Naive thymus-derived CD8-positive, alpha-beta T cell (primary cell): ENCODE measurements around the gene EPS8. TPM values are rescaled to one million over a fixed set of nuclear protein-coding genes. Genes with fewer than 3 reads are reported as not detected.

Experiments
- ATAC-seq, 2 donors: fragments of 150-1000 bp; cut with Tn5 transposase in 1 of 2; sonication (Bioruptor Pico), chemical (Tn5 transposase) in 1 of 2; 1 replicate in 1 of 2; 2 replicates in 1 of 2; pipeline ENCODE4 v1.10.0; 2021; ENCODE audit warnings: mild to moderate bottlenecking in 2 of 2, moderate library complexity in 2 of 2
- POLR2A ChIA-PET: fragments of 350-600 bp; sonication (Branson Sonifier 250); formaldehyde crosslinking; loops from one replicate; lab custom pipeline; 2021; ENCODE audit warnings: antibody characterized with exemption; lab: Charles Lee
- DNase-seq, 10 donors: peaks; one replicate each; pipeline versions ENCODE4 v3.0.0 to v3.0.0-alpha.2; 2020 to 2022
- H3K27ac Mint-ChIP-seq, 10 donors: one replicate each; pipeline ENCODE4 v1.8.0; 2020 to 2022; ENCODE audit warnings: mild to moderate bottlenecking in 10 of 10, mixed read lengths in 10 of 10, moderate library complexity in 4 of 10, inconsistent platforms in 1 of 10
- H3K27me3 Mint-ChIP-seq, 5 donors: one replicate each; pipeline ENCODE4 v1.8.0; 2021 to 2022; ENCODE audit warnings: mixed read lengths in 5 of 5
- H3K36me3 Mint-ChIP-seq, 3 donors: one replicate each; pipeline ENCODE4 v1.8.0; 2020 to 2022; ENCODE audit warnings: mixed read lengths in 3 of 3, mild to moderate bottlenecking in 2 of 3, inconsistent platforms in 1 of 3
- H3K4me1 Mint-ChIP-seq, 4 donors: one replicate each; pipeline ENCODE4 v1.8.0; 2021 to 2022; ENCODE audit warnings: mixed read lengths in 4 of 4
- H3K4me3 Mint-ChIP-seq, 10 donors: one replicate each; pipeline ENCODE4 v1.8.0; 2020 to 2022; ENCODE audit warnings: mild to moderate bottlenecking in 10 of 10, mixed read lengths in 10 of 10, moderate library complexity in 6 of 10, inconsistent platforms in 1 of 10
- H3K9me3 Mint-ChIP-seq, 9 donors: one replicate each; pipeline ENCODE4 v1.8.0; 2020 to 2022; ENCODE audit warnings: mixed read lengths in 9 of 9, mild to moderate bottlenecking in 3 of 9, inconsistent platforms in 1 of 9, moderate library complexity in 1 of 9
- polyA plus RNA-seq, 3 donors: library from polyadenylated mRNA; unstranded; fragments of 300-500 nt; fragmentation: Illumina TruSeq; gene quantifications; one replicate each; pipeline ENCODE4 v1.2.3, GENCODE V29; 2021
- total RNA-seq, 8 experiments: library from RNA in 2 of 8; stranded (reverse) in 2 of 8; gene quantifications; one replicate each; pipeline ENCODE4 v1.2.3 and lab custom pipeline; 2021 to 2026

EPS8 gene
- total and polyA plus RNA-seq, 5 experiments from 2014 or later, result 0.81 to 1.6 (median 1.2) TPM

DNA sequence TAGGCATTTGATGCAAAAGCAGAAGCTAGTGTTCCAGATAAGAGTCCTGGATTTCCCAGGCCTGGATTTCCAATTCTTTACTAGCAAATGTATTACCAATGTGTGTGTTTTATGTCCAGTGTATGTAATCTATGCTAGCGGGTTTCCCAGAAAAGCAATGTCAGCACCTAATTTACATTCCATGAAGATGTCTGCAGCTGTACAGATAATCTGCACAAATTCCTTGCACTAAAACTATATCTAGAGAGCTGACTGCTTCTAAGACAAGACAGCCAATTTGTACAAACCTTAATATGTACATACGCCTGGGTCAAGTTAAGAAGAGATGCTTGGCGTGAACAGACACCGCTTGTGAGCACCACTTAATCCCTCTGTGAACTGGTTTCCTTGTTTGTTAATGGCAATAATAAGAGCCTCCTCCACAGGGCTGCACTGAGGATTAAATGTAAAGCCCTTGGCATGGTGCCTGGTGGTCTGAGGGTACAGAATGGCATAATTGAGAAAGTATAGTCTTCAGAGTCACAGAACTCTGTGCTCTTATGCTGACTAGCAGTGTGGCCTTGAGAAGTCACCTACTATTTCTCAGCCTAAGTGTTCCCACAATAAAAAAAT is 185.6 kb downstream of the EPS8 start:
- Mint-ChIP-seq H3K4me3 (no peak overlapping the region), H3K27ac (peak overlapping the region in 1 of 10 donors; percentile 10), H3K36me3 (no peaks in the 10 kb centered on the region), H3K4me1 (peaks cover 0 to 2% (median 0%) of the 10 kb centered on the region in 4 donors), H3K27me3 (peaks cover 2 to 24% (median 9%) of the 10 kb centered on the region in 5 donors), H3K9me3 (no peaks in the 10 kb centered on the region)
- no peak for DNase-seq
- ATAC-seq, result no peak
- POLR2A ChIA-PET, result no interaction called here

DNA sequence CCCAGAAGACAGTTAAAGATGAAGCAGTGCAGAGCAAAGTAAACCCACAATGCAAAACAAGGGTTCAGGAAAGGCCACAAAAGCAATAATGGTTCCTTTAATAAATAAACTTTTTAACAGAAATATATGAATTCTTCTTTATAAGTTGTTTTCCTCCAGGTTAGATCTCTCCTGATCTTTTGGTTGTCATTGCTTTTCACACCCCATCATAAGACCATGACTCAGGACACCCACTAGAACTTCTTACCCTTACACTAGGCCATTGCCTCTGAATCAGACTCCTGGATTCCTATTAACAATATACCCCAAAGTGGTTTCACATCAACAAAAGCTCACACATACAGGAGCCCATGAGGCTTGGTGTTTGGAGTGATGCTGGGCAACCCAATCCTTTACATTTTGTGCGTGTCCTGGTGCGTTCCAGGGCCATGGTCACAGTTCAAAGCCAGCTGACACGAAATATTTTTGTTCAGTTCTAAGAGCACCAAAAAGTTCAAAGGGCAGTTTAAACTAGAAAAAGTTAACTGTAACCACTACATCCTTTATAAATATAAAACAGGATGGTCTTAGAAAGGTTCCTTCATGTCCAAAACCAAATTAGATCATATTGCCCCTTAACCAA is 187.0 kb downstream of the EPS8 start:
- H3K9me3 Mint-ChIP-seq, result no peaks in the 10 kb centered on the region
- no peak overlapping the region for H3K27ac Mint-ChIP-seq
- no peak for ATAC-seq
- no peak overlapping the region for H3K4me3 Mint-ChIP-seq
- H3K4me1 Mint-ChIP-seq, result peaks cover 0 to 2% (median 0%) of the 10 kb centered on the region in 4 donors
- H3K27me3 Mint-ChIP-seq, result peaks cover 2 to 24% (median 9%) of the 10 kb centered on the region in 5 donors
- POLR2A ChIA-PET, result no interaction called here
- DNase-seq, result no peak
- H3K36me3 Mint-ChIP-seq, result no peaks in the 10 kb centered on the region

DNA sequence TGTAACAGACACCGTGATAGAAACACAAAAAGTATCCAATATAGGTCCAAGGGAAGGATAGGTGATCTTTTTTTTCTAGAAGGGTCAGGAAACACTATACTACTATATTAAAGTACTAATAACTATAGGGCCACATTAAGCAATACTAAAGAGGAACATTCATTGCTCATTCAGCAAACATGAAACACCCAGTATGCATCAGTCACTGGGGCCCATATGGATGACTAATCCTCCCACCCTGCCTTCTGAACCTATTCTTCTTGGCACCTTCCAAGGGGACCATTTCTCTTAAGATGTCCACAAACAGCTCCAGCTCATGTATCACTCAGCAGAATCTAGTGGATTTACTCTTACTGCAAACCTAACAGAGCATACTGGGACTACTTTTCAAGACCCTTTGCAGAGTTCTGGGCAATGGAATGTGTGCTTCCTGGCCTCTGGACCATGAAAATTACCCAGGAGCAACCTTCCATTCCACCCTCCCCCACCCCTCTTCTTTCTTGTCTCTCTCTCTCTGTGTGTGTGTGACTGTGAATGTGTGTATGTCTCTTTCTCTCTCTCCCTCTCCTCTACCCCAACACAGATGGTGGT is 187.9 kb downstream of the EPS8 start:
- H3K4me3 Mint-ChIP-seq, result no peak overlapping the region

DNA sequence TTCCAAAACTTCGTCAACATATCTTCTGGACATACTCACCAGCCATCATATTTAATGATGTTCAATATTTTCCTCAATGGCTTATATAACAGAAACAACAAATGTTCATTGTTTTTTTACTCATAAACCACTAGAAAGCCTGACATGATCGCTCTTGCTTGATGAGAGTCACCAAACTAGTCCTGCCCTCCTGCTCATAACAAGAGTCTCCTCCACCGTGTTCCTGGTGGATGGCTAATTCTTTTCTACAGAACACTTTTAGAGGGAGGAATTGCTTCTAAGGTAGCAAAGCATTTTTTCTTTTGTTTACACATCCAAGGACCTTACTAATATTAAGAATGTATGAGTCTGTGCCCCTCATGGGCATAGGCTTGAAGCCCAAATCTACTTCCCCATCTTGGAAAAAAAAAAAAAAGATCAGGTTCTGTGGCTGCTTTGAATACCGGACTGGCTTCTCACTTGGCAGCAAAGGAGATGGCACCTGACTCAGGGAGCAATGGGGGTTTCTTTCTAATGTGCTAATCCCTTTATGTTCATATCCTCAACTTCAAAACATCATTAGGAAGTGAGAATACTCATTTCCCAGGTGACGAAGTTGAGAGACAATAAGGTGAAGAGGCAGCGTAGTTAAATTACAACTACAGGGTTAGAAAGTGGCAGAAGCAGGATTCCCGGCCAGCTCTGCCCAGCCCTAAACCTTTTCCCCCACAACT is 188.8 kb downstream of the EPS8 start:
- no peaks in the 10 kb centered on the region for H3K9me3 Mint-ChIP-seq
- no peak for ATAC-seq

More for the DNA sequence above, 187.9 kb downstream of the EPS8 start:
- Mint-ChIP-seq H3K4me1 (no peaks in the 10 kb centered on the region), H3K36me3 (no peaks in the 10 kb centered on the region), H3K27ac (no peak overlapping the region), H3K9me3 (no peaks in the 10 kb centered on the region), H3K27me3 (peaks cover 0 to 24% (median 9%) of the 10 kb centered on the region in 5 donors)
- DNase-seq (no peak), ATAC-seq (no peak)
- POLR2A ChIA-PET, result no interaction called here

DNA sequence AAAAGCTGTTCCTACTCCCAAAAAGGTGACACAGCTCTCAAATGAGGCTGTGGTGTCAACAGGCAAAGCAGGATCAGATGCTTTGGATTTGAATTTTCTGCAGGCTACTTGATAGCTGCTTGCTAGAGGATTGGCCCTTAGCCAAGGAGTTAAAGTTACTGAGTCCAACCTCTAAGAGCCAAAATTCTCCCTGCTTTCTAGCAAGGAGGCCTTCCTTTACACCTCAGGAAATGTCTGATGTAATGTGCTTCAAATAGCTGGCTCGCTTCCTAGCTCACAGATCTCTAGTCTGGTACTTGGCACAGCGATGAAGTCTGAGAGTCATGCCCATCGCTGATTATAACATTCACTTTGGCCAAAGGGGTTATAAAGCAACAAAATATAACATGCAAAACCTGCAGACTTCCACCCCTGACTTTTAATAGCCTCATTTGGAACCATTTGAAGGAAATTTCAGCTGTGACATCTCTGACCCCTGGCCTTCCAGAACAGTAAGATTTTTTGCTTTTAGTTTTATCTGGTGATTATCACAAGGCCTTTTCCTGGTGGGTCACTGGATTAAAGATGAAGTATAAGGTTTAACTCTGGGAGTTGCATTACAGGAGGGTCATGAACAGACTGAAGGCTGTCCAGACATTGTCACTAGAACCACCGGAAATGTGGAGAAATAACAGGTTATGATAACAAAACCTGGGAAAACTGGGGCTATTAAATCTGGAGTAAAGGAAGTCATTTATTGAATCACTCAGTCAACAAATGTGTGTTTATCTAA is 189.7 kb downstream of the EPS8 start:
- Mint-ChIP-seq H3K9me3 (no peaks in the 10 kb centered on the region), H3K4me3 (no peak overlapping the region), H3K4me1 (no peaks in the 10 kb centered on the region), H3K27ac (no peak overlapping the region), H3K27me3 (peaks cover 0 to 23% (median 7%) of the 10 kb centered on the region in 5 donors), H3K36me3 (no peaks in the 10 kb centered on the region)
- POLR2A ChIA-PET, result no interaction called here
- ATAC-seq (no peak), DNase-seq (no peak)

More for the DNA sequence above, 188.8 kb downstream of the EPS8 start:
- H3K4me3 Mint-ChIP-seq, result no peak overlapping the region
- peaks cover 0 to 24% (median 7%) of the 10 kb centered on the region in 5 donors for H3K27me3 Mint-ChIP-seq
- H3K4me1 Mint-ChIP-seq, result no peaks in the 10 kb centered on the region
- H3K27ac Mint-ChIP-seq, result no peak overlapping the region
- no peak for DNase-seq
- no peaks in the 10 kb centered on the region for H3K36me3 Mint-ChIP-seq
- POLR2A ChIA-PET, result no interaction called here

DNA sequence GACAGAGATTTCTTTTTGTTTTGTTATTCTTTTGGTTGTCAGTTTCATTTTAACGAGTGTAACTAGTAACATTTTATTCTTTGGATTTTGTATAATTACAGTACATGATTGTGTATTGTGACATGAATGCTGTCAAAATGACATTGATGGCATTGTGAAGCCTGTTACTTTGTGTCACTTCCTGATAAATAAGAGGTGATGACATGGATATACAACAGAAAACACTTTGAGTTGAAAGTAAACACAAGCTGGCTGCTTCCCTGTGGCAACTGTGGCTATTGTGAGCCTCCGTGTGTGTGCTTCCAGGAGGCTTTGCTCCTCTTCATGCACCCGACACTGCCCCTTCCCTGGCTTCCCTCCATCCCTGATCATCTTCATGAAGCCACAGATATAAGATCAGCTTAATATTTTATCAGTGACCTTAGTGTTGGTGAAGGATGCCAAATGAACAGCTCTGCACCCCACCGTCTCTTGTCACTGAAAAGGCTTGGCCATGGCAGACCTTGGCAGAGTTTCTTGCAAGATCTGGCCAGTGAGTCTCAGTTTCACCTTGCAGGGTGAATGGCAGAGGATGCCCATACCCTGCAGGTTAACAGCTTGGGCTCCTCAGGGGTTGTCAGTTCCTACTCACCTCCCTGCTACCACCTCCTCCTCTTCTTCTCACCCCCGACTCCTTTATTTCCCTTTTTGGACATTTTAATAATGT is 191.9 kb downstream of the EPS8 start:
- Mint-ChIP-seq H3K9me3 (no peaks in the 10 kb centered on the region), H3K27me3 (peaks cover 0 to 10% (median 3%) of the 10 kb centered on the region in 5 donors), H3K4me3 (no peak overlapping the region), H3K4me1 (no peaks in the 10 kb centered on the region), H3K27ac (no peak overlapping the region), H3K36me3 (no peaks in the 10 kb centered on the region)
- DNase-seq, result no peak
- no peak for ATAC-seq
- POLR2A ChIA-PET, result no interaction called here

DNA sequence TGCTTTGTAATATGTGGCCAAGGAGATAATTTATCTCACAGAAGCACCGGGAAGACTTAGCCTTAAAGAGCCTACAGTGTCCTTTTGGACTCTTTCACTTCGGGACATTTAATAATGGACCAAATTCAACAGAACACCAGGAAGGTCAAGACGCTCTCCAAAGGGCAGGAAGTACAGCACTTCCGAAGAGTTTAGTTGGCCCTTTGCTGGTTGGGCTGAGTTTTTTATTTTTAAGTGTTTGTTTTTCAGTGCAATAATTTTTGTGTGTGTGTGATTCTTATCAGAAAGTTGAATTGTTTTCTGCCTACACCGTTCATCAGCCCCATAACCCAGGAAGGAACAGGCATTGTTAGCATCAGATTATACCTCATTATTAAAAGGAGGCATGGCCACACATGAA is 193.0 kb downstream of the EPS8 start:
- Mint-ChIP-seq H3K4me3 (no peak overlapping the region), H3K36me3 (no peaks in the 10 kb centered on the region), H3K27ac (no peak overlapping the region), H3K27me3 (peaks cover 0 to 2% (median 0%) of the 10 kb centered on the region in 5 donors), H3K9me3 (no peaks in the 10 kb centered on the region), H3K4me1 (no peaks in the 10 kb centered on the region)
- no peak for DNase-seq
- no peak for ATAC-seq
- POLR2A ChIA-PET, result no interaction called here

DNA sequence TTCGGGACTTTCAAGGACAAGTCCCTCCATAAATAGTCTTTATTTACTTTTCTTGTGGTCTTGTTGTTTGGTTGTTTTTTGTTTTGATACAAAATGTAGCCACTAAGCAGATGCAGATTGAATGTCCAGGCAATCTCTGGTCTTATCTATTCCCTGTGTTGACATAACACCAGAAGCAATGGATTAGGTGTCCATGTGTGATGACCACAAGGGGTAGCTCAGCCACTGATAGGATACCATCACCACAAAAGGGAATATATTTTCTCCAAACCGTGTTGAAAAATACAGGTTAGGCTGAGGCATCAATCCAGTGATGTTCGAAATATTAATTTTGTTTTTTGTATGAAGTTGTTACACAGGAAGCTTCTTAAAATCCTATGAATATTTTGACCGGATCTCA is 196.3 kb downstream of the EPS8 start:
- Mint-ChIP-seq H3K36me3 (peaks cover 0 to 3% (median 0%) of the 10 kb centered on the region in 3 donors), H3K27ac (no peak overlapping the region), H3K4me3 (no peak overlapping the region), H3K27me3 (peaks cover 0 to 5% (median 0%) of the 10 kb centered on the region in 5 donors), H3K4me1 (peaks cover 7 to 11% (median 10%) of the 10 kb centered on the region in 4 donors), H3K9me3 (no peaks in the 10 kb centered on the region)
- ATAC-seq (no peak), DNase-seq (no peak)
- POLR2A ChIA-PET, result no interaction called here

DNA sequence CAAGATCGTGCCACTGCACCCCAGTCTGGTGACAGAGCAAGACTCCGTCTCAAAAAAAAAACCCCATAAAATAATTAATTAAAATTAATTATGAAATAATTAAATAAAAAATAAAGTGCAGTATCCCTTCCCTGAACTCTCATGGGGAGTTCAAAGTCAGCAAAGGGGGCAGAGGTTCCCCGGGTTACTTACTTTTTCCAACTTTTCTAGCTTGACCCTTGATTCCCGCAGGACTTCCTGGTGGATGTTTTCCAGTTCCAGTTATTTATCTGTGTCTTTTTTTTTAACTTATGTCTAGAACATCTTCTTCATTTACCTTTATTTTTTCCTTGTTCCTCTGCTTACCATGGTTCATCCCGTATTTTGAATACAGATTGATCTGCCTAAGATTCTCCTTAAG is 197.4 kb downstream of the EPS8 start:
- no peaks in the 10 kb centered on the region for H3K9me3 Mint-ChIP-seq
- no peak overlapping the region for H3K27ac Mint-ChIP-seq
- no peak overlapping the region for H3K4me3 Mint-ChIP-seq
- POLR2A ChIA-PET, result no interaction called here
- peaks cover 7 to 11% (median 10%) of the 10 kb centered on the region in 4 donors for H3K4me1 Mint-ChIP-seq
- ATAC-seq (no peak), DNase-seq (no peak)
- H3K27me3 Mint-ChIP-seq, result peaks cover 0 to 5% (median 0%) of the 10 kb centered on the region in 5 donors
- H3K36me3 Mint-ChIP-seq, result peaks cover 0 to 7% (median 0%) of the 10 kb centered on the region in 3 donors

DNA sequence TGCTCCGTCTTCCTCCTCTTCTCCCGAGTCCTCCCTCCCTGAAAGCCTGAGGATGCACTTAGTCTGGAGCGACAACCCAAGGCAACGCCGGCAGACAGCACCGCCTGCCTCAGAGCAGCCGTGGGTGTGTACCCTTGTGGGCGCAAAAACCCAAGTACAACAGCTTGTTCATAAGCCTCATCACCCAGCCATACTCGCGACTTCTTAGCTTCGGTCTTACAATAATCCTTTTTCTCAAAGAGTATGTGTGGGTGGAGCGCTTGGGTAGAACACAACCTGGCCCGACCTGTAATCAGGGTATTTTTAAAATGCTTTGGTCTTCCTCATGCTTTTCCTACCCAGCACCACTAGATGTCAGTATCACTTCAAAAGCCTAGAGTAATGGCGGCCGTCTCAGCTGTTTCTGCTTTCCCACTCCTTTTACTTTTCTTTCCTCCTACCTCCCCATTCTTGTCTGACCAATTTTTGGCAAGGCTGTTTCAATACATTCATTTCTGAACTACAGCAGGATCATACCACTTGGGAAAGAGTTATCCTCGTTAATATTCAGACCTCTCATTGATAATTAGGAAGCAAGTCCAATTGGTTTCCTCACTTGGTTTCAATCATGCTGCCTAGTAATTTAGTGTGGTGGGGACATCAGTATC is 198.9 kb downstream of the EPS8 start:
- H3K4me3 Mint-ChIP-seq, result peak overlapping the region; percentile 67 to 94 (median 82)
- peak overlapping the region in 9 of 10 donors; percentile 4 to 95 (median 55) for H3K27ac Mint-ChIP-seq
- POLR2A ChIA-PET, result interaction anchor here (0.5 to 1.1 kb wide), 3 partner anchors 19 to 820 kb away, joined by 3 to 4 read pairs (median 4); no protein-coding TSS in a partner anchor
- peak; percentile 97 for ATAC-seq
- H3K4me1 Mint-ChIP-seq, result peaks cover 7 to 11% (median 10%) of the 10 kb centered on the region in 4 donors
- peaks cover 0 to 7% (median 0%) of the 10 kb centered on the region in 3 donors for H3K36me3 Mint-ChIP-seq
- peaks cover 0 to 5% (median 0%) of the 10 kb centered on the region in 5 donors for H3K27me3 Mint-ChIP-seq
- peak; percentile 4 to 73 (median 54) for DNase-seq
- no peaks in the 10 kb centered on the region for H3K9me3 Mint-ChIP-seq

DNA sequence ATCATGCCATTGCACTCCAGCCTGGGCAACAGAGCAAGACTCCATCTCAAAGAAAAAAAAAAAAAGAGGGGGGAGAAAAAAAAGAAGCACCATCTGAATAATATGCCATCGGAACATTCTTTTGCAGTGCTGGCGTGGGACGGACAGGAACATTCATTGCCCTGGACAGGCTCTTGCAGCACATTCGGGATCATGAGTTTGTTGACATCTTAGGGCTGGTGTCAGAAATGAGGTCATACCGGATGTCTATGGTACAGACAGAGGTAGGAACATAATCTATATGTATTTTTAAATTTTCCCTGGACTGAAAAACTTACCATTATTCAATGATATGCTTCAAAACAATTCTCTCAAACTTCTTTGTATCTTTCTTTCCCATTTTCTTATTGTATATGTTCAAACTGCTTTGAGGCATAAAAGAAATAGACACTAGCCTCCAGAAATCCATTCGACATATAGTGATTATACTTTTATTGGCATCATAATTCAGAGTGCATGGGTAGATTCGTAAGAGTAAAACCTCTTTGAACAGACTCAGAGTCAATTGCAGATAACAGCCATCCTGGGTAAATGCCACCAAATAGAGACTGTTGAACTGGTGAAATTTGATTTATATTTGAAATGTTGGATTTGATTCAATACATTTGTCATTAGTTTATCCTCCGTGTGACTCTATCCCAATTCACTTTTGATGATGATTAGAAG is 199.7 kb downstream of the EPS8 start:
- H3K4me1 Mint-ChIP-seq, result peaks cover 7 to 11% (median 10%) of the 10 kb centered on the region in 4 donors
- no peaks in the 10 kb centered on the region for H3K9me3 Mint-ChIP-seq
- ATAC-seq (no peak), DNase-seq (no peak)
- H3K36me3 Mint-ChIP-seq, result peaks cover 0 to 7% (median 0%) of the 10 kb centered on the region in 3 donors
- H3K27me3 Mint-ChIP-seq, result peaks cover 0 to 5% (median 0%) of the 10 kb centered on the region in 5 donors
- POLR2A ChIA-PET, result interaction anchor here (0.8 kb wide), 1 partner anchor 58 kb away, joined by 4 read pairs; no protein-coding TSS in a partner anchor
- H3K4me3 Mint-ChIP-seq, result peak overlapping the region; percentile 67 to 94 (median 82)
- peak overlapping the region in 5 of 10 donors; percentile 39 to 95 (median 82) for H3K27ac Mint-ChIP-seq
